Left lung (tissue), 10 donors: Measurements from ENCODE around the gene ZNF516. TPM values are rescaled to one million over a fixed set of nuclear protein-coding genes. Genes with fewer than 3 reads are reported as not detected.
A peak's percentile ranks its signal among the peaks of the same experiment; 100 is the strongest.

ENCODE experiments used
- ATAC-seq: fragments of 200-7000 bp; cut with Tn5 transposase; one replicate; pipeline ENCODE4 v1.9.1; 2020; ENCODE audit warnings: moderate library complexity
- DNase-seq, 4 donors: peaks; one replicate each; pipeline ENCODE4 v3.0.0-alpha.2; 2013 to 2020
- H3K27ac ChIP-seq, 2 donors: fragments of 200-600 bp; sonication (generic) in 1 of 2; one replicate each; pipeline versions ENCODE4 v1.5.0 to v1.8.0; 2020 to 2021
- H3K27me3 ChIP-seq, 2 donors: fragments of 200-600 bp; sonication (generic) in 1 of 2; one replicate each; pipeline versions ENCODE4 v1.5.0 to v1.8.0; 2020 to 2021
- H3K36me3 ChIP-seq, 2 donors: fragments of 200-600 bp; sonication (generic) in 1 of 2; one replicate each; pipeline versions ENCODE4 v1.5.0 to v1.8.0; 2020 to 2021
- H3K4me1 ChIP-seq, 2 donors: fragments of 200-600 bp; one replicate each; pipeline ENCODE4 v1.8.0; 2021
- H3K4me3 ChIP-seq, 2 donors: fragments of 200-600 bp; sonication (generic) in 1 of 2; one replicate each; pipeline versions ENCODE4 v1.5.0 to v1.8.0; 2020 to 2021; ENCODE audit warnings: mild to moderate bottlenecking in 1 of 2
- H3K9me3 ChIP-seq, 2 donors: fragments of 200-600 bp; sonication (generic) in 1 of 2; one replicate each; pipeline versions ENCODE4 v1.5.0 to v1.8.0; 2020 to 2021
- CTCF ChIP-seq, 2 donors: fragments of 200-600 bp; sonication (generic) in 1 of 2; IDR thresholded peaks; one replicate each; pipeline versions ENCODE4 v1.5.0 to v1.8.0; 2021; ENCODE audit warnings: antibody characterized with exemption in 2 of 2
- intact Hi-C, 2 donors: fragments of 100-400 bp; cut with DNase I; formaldehyde crosslinking; loops; one replicate each; pipeline versions ENCODE4 v1.11.2 to v1.14.2; 2022
- polyA plus RNA-seq, 6 donors: library from polyadenylated mRNA; unstranded; fragments of 120-200 nt; gene quantifications; one replicate each; pipeline ENCODE4 v1.2.1, GENCODE V29; 2013; ENCODE audit not compliant: insufficient read length in 6 of 6
- total RNA-seq, 2 donors: library from RNA; stranded (reverse); fragmentation: NEBNext Ultra II Directional; extraction: Animal tissue kit (Norgen Biotek cat#: 25700); gene quantifications; one replicate each; pipeline ENCODE4 v1.2.1, GENCODE V29; 2021
- donor health status: DM: no; HTN: yes; CAD: no.
- donor health status: DM: no; HTN: no; CAD: no.

Gene ZNF516
- total and polyA plus RNA-seq, 8 donors, result 33.9 to 51.2 (median 46.8) TPM

- DNase-seq (peak in 1 of 4 donors; percentile 53), ATAC-seq (no peak)
- no peak overlapping the region for H3K4me3 ChIP-seq
- H3K36me3 ChIP-seq, result no peaks in the 10 kb centered on the region
- intact Hi-C loops, result no loop called here
- H3K27ac ChIP-seq, result no peak overlapping the region
- H3K27me3 ChIP-seq, result no peaks in the 10 kb centered on the region
- no peak for TF ChIP-seq CTCF (IDR thresholded peaks at IDR 0.05)
- H3K9me3 ChIP-seq, result no peaks in the 10 kb centered on the region
- peaks cover 3 to 50% of the 10 kb centered on the region in 2 donors for H3K4me1 ChIP-seq
Measured at GRCh38 chr18:76425146-76426131, 69.6 kb downstream of the ZNF516 start.

- no peak for ATAC-seq
- no peak overlapping the region for H3K27ac ChIP-seq
- H3K36me3 ChIP-seq, result no peaks in the 10 kb centered on the region
Measured at GRCh38 chr18:76422838-76423237, 72.2 kb downstream of the ZNF516 start.

GRCh38 chr18:76422121-76422520 is 72.9 kb downstream of the ZNF516 start:
- ATAC-seq (peak; percentile 63), DNase-seq (peak in 1 of 4 donors; percentile 68)
- H3K4me3 ChIP-seq, result no peak overlapping the region
- TF ChIP-seq CTCF (IDR thresholded peaks at IDR 0.05), result no peak
- peak overlapping the region in 1 of 2 donors; percentile 28 for H3K27ac ChIP-seq
- H3K4me1 ChIP-seq, result peaks cover 3 to 33% of the 10 kb centered on the region in 2 donors
- no peaks in the 10 kb centered on the region for H3K27me3 ChIP-seq
- no peaks in the 10 kb centered on the region for H3K36me3 ChIP-seq
- no peaks in the 10 kb centered on the region for H3K9me3 ChIP-seq
- intact Hi-C loops, result no loop called here

More at GRCh38 chr18:76422838-76423237, 72.2 kb downstream of the ZNF516 start:
- no peak for DNase-seq
- Histone ChIP-seq H3K4me3 (no peak overlapping the region), H3K4me1 (peaks cover 3 to 30% of the 10 kb centered on the region in 2 donors), H3K27me3 (no peaks in the 10 kb centered on the region), H3K9me3 (no peaks in the 10 kb centered on the region)
- intact Hi-C loops, result no loop called here
- TF ChIP-seq CTCF (IDR thresholded peaks at IDR 0.05), result no peak

DNA sequence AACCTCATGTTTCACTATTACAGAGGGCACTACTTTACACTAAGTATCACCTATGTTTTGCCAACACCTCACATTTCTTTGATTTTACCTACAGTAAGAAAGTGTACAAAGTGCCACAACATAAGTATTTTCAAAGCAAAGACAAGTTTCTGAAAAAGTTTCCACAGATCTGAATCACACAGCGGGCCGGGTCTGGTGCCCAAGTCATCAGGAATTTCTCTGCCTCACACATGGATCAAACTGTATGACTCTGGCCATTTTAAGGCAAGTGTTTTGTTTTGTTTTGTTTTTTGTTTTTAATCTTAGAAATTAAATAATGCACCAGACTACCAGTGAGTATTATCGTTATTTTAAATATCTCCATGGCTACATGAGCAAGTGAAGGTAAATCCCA is 73.4 kb downstream of the ZNF516 start:
- Histone ChIP-seq H3K36me3 (no peaks in the 10 kb centered on the region), H3K4me3 (no peak overlapping the region), H3K27ac (peak overlapping the region in 1 of 2 donors; percentile 28), H3K9me3 (no peaks in the 10 kb centered on the region), H3K27me3 (no peaks in the 10 kb centered on the region), H3K4me1 (peaks cover 3 to 33% of the 10 kb centered on the region in 2 donors)
- DNase-seq (no peak), ATAC-seq (peak; percentile 35)
- TF ChIP-seq CTCF (IDR thresholded peaks at IDR 0.05), result no peak
- intact Hi-C loops, result no loop called here
